HG03439 (cell line): ENCODE results near the gene PHF13.

Source experiments
- ATAC-seq: cut with Tn5 transposase; IDR thresholded peaks from one replicate; pipeline ENCODE4 v1.9.1; 2021; ENCODE audit warnings: mild to moderate bottlenecking, moderate library complexity; ENCODE audit not compliant: unreplicated experiment

Gene PHF13

DNA sequence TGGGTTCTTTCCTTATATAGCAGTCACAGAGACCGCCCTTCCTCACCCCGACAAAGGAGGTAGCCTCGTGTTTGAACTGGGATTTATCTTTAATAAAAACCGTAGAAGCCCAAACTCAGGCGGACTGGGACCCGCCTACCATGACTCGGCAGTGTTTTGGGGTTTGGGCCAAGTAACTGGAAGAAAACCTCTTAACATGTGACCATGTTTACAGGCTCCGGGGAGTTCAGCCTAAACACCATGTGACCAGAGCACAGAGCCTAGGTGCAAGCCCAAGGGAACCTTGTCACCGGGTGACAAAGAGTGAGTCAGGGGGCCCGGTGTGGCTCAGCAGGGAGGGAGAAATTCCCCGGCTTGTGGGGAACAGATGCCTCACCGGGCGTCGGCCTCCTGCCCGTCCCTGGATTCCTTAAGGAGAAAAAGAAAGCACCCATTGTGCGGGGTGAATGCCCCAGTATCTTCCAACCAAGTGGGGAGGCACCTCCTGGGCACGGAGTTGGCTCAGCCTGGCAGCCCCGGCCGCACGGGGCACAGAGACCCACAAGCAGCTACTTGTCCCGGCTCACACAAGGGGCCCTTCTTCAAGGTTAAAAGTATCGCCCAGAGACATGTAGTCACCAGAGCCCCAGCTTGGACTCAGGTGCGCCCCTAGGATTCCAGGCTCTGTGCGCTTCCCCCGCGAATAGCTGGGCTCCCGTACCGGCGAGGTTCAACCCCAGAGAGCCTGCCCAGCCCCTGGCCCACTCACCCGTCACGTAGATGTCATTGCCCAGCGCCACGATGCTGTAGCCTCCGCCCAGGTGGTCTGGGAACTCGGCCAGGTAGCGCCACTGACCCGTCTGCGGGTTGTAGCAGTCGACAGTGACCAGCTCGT, 12.2 kb upstream of the PHF13 start:
- ATAC-seq = peak; percentile 40

GRCh38 chr1:6601923-6602668, 11.4 kb upstream of the PHF13 start:
- ATAC-seq = peak; percentile 5

DNA sequence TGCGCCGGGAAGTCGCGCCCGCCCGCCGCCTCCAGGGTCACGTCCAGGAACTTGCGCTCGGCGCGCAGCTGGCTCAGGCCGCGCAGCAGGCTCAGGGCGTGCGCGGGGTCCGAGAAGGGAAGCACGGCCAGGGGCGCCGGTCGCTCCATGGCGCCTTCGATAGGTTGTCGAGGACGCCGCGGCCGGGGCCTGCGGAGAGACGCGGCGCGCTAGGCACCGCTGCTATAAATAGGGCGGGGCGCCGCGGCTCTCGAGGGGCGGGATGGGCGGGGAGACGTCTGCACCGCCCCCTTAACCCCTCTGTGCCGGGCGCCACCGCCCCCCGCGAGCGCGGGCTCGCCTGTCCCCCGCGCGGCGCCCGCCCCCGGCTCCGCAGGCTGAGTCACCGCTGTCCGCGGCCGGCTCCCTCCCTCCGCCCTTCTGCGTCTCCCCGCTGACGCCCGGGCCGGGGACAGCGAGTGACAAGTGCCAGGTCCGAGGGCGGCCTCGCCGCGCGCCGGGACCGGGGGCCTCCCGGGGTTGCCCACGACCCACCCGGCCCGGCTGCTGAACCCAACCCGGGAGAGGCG, 10.8 kb upstream of the PHF13 start, which contains the start of gene KLHL21:
Gene KLHL21 (minus strand): TSS at position 201 of the 569 bp plus-strand sequence. CDS start 52 bp downstream, at position 149.
- peak; percentile 52 for ATAC-seq

- peak; percentile 29 for ATAC-seq
These were observed 10.2 kb upstream of the PHF13 start for GRCh38 chr1:6603238-6603914.

- no peak for ATAC-seq
These were observed 9.5 kb upstream of the PHF13 start for GRCh38 chr1:6603915-6604558.

DNA sequence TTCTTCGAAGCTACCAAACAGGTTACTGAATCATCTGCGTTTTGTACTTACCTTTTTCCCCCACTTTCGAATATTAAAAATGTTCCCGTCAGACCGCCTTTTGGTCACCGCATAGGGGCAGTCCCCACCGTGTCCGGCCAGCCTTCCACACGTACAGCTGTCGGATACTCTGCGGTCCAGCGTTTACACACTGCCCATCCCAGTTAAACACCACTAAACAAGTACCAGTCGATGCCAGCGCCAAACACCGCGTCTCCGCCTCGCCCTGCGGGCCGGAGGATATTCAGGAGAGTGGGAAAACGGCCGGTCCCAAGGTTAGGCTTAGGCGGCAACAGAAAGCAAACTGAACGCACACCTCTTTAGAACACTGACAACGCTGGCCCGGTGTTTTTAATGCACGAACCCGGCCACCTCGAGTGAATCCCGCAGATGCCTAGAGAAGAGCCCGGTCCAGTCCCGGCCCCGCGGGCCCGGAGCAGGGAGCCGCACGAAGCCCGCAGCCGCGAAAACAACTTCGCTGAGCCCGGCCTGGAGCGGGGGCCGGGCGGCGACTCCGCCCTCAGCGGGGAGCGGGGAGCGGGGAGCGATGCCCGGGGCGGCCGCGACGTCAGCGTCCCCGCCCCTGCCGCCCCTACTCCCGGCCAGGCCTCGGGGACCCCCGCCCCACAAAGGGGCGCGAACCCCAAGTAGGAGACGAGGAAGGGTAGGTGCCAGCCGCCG, 730 bp upstream of the PHF13 start:
- no peak for ATAC-seq

DNA sequence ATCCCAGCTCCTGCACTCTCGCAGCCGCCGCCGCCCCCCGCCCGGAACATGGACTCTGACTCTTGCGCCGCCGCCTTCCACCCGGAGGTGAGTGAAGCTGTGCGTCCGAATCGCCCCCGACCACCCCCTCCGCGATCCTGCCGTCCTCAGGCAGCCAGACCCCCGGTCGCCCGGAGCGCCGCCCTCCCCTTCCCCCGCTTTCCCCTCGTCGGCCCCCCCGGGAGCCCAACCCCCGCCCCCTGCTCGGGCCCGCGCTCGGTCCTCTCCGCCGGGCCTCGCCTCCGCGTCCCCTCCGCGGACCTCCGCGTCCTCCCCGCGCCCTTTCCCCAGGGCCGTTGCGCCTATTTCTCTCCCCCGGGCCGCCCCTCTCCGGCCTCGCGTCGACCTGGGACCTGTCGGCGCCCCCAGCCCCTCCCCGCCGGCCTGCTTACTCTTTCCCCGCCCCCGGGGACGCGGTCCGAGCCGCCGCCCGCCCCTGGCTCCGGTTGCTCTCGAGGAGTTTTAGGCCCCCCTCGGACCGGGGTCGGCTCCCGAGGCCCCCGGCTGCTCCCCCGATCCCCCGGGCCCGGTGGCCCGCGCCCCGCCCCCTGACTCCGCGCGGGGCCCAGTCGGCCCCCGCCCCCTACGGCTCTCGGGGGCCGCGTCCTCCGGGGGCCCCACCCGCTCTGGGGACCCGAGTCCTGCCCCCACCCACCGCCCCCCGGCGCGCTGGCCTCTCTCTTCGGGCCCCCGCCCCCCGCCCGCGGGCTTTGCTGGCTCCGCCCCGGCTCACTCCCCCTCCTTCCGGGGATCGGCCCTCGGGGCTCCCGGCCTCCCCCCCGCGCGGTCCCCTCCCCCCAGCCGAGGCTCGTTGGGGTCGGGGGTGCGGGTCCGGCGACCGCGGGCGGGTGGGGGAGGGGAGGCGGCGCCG, 743 bp downstream of the PHF13 start:
- ATAC-seq = no peak

GRCh38 chr1:6614929-6615785, 1.6 kb downstream of the PHF13 start:
- no peak for ATAC-seq

DNA sequence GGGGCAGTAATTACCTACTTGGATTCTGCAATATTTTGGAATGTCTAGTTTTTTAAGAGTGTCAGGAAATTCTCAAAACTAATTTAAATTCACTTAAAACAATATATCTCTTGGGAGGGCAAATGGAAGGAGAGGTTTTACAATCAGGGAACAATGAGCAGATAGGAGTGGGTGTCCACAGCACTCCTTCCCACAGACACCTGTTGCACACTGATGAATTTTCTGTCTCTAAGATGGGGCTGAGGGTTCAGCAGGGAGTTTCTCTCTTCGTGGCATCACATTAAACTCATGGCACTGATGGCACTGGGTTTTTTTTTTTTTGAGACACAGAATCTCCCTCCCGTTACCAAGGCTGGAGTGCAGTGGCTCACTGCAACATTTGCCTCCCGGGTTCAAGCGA, 5.5 kb downstream of the PHF13 start:
- ATAC-seq = no peak

GRCh38 chr1:6621429-6622391, 8.2 kb downstream of the PHF13 start:
- ATAC-seq = no peak

GRCh38 chr1:6622396-6623152, 9.0 kb downstream of the PHF13 start:
- no peak for ATAC-seq

DNA sequence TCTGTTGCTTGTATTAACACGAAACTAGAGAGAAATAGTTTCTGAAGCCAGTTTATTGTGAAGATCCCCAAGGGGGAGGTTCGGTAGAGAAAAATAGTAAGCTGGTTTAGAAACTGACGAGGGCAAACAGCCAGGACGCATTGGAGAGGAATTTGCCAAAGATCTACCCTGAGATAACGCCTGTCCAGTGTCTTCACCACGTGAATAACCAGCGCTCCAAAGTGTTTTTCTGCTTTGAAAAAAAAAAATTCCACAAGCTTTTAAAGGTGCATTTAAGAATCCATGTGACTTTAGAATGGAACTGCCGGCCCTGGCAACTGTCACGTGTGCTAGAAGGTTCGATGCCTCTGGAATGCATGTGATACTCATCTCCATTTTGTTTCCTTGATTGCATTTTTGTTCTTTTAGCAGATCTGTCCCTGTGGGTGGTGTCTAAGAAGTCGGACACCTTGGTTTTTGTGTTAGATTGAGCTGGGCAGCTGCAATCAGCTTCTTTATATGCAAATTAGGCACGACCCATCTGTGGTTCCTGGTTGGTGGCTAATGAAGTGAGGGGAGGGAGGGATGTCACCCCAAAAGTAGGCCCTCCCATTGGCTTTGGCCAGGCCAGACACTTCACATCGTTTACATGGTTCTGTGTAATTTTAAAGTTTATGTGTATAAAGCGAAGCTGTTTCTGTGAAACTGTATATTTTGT, 9.9 kb downstream of the PHF13 start:
- no peak for ATAC-seq

DNA sequence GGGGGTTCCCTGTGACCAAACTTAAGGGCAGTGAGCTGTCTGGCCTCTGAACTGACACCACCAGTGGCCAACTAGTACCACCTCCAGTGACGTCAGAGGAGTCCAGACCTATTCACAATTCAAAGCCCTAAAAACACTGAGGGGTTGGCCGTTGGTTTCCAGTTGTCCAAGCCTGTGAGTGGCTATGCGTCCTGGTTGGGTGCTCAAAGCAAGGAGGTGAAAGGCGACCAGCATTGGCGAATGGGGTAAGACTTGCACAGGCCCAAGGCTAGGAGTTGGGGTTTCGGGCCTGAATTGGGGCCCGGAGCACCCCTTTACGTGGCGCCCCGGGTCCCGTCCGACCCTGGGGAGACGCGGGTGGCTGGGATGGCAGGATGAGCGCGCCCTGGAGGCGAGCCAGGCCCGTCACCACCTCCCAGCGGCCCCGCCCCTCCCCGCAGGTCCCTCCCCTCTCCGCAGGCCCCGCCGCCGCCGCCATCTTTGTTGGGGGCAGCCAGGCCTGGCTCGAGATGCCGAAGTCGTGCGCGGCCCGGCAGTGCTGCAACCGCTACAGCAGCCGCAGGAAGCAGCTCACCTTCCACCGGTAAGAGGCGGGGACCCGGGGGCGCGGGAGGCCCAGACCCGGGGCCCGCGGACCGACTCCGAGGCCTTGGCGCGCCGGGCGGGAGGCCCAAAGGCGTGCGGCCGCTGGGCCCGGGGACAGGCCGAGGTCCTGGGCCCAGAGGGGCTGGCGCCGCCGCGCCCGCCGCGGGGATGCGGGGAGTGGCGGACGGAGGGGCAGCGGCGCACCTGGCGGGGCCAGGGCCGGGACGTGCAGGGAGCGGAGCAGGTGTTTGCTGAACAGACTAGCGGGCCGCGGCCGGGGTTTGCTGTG, 11.4 kb downstream of the PHF13 start, which contains the start of gene THAP3:
Gene THAP3 (plus strand): TSS at position 159 of the 874 bp plus-strand sequence. CDS start 351 bp downstream, at position 510.
- ATAC-seq = peak; percentile 77

- peak; percentile 29 for ATAC-seq
These were observed 12.1 kb downstream of the PHF13 start for GRCh38 chr1:6625584-6626149.
